OCI-LY3 (cell line): Measurements from ENCODE around the gene TTLL5.

ENCODE experiments used
- H2AFZ ChIP-seq: fragments of 200-600, 300-600 bp; shearing (Covaris generic); 2 replicates; pipeline ENCODE4 v1.6.0; 2014; ENCODE audit warnings: antibody characterized with exemption, low read depth, low read length
- H3K27ac ChIP-seq: fragments of 200-600, 300-600 bp; sonication (generic); 2 replicates; pipeline ENCODE4 v1.5.1; 2014; ENCODE audit warnings: mild to moderate bottlenecking, low read length, moderate library complexity, mixed read lengths
- H3K27me3 ChIP-seq: fragments of 200-600, 300-600 bp; sonication (generic); 2 replicates; pipeline ENCODE4 v1.6.1; 2014; ENCODE audit warnings: low read depth, low read length, mixed read lengths
- H3K36me3 ChIP-seq: fragments of 200-600, 300-600 bp; sonication (generic); replicated peaks from 2 replicates; pipeline ENCODE3; 2014; ENCODE audit warnings: low read depth, low read length, mixed read lengths
- H3K4me1 ChIP-seq: fragments of 300-600, 200-600 bp; sonication (generic); 2 replicates; pipeline ENCODE4 v1.6.1; 2014; ENCODE audit warnings: low read length, mixed read lengths
- H3K4me2 ChIP-seq: fragments of 200-600, 300-600 bp; sonication (generic); 2 replicates; pipeline ENCODE4 v1.6.1; 2014; ENCODE audit warnings: low read length, mixed read lengths
- H3K4me3 ChIP-seq: fragments of 300-600, 200-600 bp; sonication (generic); 2 replicates; pipeline ENCODE4 v1.5.1; 2014; ENCODE audit warnings: antibody characterized with exemption, mild to moderate bottlenecking, low read length, moderate library complexity
- H3K79me2 ChIP-seq: fragments of 300-600, 200-600 bp; shearing (Covaris generic); 2 replicates; pipeline ENCODE4 v1.6.1; 2014; ENCODE audit warnings: mild to moderate bottlenecking, low read length, mixed read lengths
- H3K9ac ChIP-seq: fragments of 300-600, 200-600 bp; shearing (Covaris generic); 2 replicates; pipeline ENCODE4 v1.6.0; 2014; ENCODE audit warnings: mild to moderate bottlenecking, low read length, moderate library complexity
- H3K9me3 ChIP-seq: fragments of 200-600, 300-600 bp; shearing (Covaris generic); 2 replicates; pipeline ENCODE4 v1.6.1; 2014; ENCODE audit warnings: low read length, mixed read lengths; ENCODE audit not compliant: insufficient read depth
- H4K20me1 ChIP-seq: fragments of 200-600, 300-600 bp; sonication (generic); 2 replicates; pipeline ENCODE4 v1.6.1; 2016; ENCODE audit warnings: low read length, mixed read lengths; ENCODE audit not compliant: insufficient read depth
- EZH2phosphoT487 ChIP-seq: fragments of 200-600 bp; shearing (Covaris generic); IDR thresholded peaks from 2 replicates; pipeline ENCODE4 v1.6.1; 2018; ENCODE audit warnings: antibody characterized with exemption, mixed run types, low read depth
- TF ChIP-seq, protein P1 (sequence below): fragments of 200-600, 300-600 bp; sonication (generic); IDR thresholded peaks from 2 replicates; pipeline ENCODE4 v1.5.1; 2014; ENCODE audit warnings: antibody characterized with exemption, low read length, low read depth

TTLL5 gene

GRCh38 chr14:75833326-75834020, 172.4 kb downstream of the TTLL5 start:
- no peak overlapping the region for H2AFZ ChIP-seq
- H3K27me3 ChIP-seq, result no peaks in the 10 kb centered on the region

GRCh38 chr14:75835156-75835725, 174.2 kb downstream of the TTLL5 start:
- TF ChIP-seq EZH2phosphoT487, result no peak
- TF ChIP-seq, protein P1, sequence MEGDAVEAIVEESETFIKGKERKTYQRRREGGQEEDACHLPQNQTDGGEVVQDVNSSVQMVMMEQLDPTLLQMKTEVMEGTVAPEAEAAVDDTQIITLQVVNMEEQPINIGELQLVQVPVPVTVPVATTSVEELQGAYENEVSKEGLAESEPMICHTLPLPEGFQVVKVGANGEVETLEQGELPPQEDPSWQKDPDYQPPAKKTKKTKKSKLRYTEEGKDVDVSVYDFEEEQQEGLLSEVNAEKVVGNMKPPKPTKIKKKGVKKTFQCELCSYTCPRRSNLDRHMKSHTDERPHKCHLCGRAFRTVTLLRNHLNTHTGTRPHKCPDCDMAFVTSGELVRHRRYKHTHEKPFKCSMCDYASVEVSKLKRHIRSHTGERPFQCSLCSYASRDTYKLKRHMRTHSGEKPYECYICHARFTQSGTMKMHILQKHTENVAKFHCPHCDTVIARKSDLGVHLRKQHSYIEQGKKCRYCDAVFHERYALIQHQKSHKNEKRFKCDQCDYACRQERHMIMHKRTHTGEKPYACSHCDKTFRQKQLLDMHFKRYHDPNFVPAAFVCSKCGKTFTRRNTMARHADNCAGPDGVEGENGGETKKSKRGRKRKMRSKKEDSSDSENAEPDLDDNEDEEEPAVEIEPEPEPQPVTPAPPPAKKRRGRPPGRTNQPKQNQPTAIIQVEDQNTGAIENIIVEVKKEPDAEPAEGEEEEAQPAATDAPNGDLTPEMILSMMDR, result no peak
- Histone ChIP-seq H3K4me3 (no peak overlapping the region), H3K4me2 (no peak overlapping the region), H3K9ac (no peak overlapping the region), H3K79me2 (no peaks in the 10 kb centered on the region), H3K36me3 (peaks cover 20% of the 10 kb centered on the region), H3K27me3 (no peaks in the 10 kb centered on the region), H4K20me1 (no peaks in the 10 kb centered on the region), H2AFZ (no peak overlapping the region), H3K27ac (no peak overlapping the region), H3K4me1 (no peaks in the 10 kb centered on the region), H3K9me3 (no peaks in the 10 kb centered on the region)

More at GRCh38 chr14:75833326-75834020, 172.4 kb downstream of the TTLL5 start:
- Histone ChIP-seq H3K4me3 (no peak overlapping the region), H3K36me3 (peaks cover 17% of the 10 kb centered on the region), H3K4me2 (no peak overlapping the region), H3K9me3 (no peaks in the 10 kb centered on the region), H4K20me1 (no peaks in the 10 kb centered on the region), H3K4me1 (no peaks in the 10 kb centered on the region), H3K27ac (no peak overlapping the region), H3K9ac (no peak overlapping the region), H3K79me2 (no peaks in the 10 kb centered on the region)
- no peak for TF ChIP-seq EZH2phosphoT487
- TF ChIP-seq, protein P1, result no peak

DNA sequence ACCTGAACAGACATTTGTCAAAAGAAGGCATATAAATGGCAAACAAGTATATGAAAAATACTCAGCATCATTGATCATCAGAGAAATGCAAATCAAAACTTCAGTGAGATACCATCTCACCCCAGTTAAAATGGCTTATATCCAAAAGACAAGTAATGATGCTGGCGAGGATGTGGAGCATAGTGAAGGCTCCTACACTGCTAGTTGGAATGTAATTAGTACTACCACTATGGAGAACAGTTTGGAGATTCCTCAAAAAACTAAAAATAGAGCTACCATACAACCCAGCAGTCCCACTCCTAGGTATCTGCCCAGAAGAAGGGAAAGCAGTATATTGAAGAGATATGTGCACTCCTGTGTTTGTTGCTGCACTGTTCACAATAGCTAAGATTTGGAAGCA, 174.7 kb downstream of the TTLL5 start:
- no peaks in the 10 kb centered on the region for H3K9me3 ChIP-seq
- H3K27me3 ChIP-seq, result no peaks in the 10 kb centered on the region
- no peak overlapping the region for H3K4me3 ChIP-seq
- H4K20me1 ChIP-seq, result no peaks in the 10 kb centered on the region
- no peak overlapping the region for H3K9ac ChIP-seq
- no peaks in the 10 kb centered on the region for H3K79me2 ChIP-seq
- no peak overlapping the region for H3K4me2 ChIP-seq
- TF ChIP-seq, protein P1, result no peak
- H3K36me3 ChIP-seq, result peaks cover 20% of the 10 kb centered on the region
- H3K4me1 ChIP-seq, result no peaks in the 10 kb centered on the region
- H2AFZ ChIP-seq, result no peak overlapping the region
- H3K27ac ChIP-seq, result no peak overlapping the region

GRCh38 chr14:75837151-75837787, 176.2 kb downstream of the TTLL5 start:
- Histone ChIP-seq H3K9me3 (no peaks in the 10 kb centered on the region), H3K9ac (no peak overlapping the region), H3K27me3 (no peaks in the 10 kb centered on the region), H3K79me2 (no peaks in the 10 kb centered on the region), H3K4me3 (no peak overlapping the region), H2AFZ (no peak overlapping the region), H3K36me3 (peaks cover 19% of the 10 kb centered on the region), H3K4me2 (no peak overlapping the region), H3K27ac (no peak overlapping the region), H3K4me1 (no peaks in the 10 kb centered on the region), H4K20me1 (no peaks in the 10 kb centered on the region)
- TF ChIP-seq, protein P1, result no peak
- TF ChIP-seq EZH2phosphoT487, result no peak
